ENCODE data around the gene GAPVD1. TPM values are rescaled to one million over a fixed set of nuclear protein-coding genes. Genes with fewer than 3 reads are reported as not detected.

The GAPVD1 gene
- total and polyA plus RNA-seq, 10 of the 15 experiments (the other 5 are each of a cell fraction or from before 2014, with no cell fraction given), result 4.3 to 36.6 (median 25.9) TPM

DNA sequence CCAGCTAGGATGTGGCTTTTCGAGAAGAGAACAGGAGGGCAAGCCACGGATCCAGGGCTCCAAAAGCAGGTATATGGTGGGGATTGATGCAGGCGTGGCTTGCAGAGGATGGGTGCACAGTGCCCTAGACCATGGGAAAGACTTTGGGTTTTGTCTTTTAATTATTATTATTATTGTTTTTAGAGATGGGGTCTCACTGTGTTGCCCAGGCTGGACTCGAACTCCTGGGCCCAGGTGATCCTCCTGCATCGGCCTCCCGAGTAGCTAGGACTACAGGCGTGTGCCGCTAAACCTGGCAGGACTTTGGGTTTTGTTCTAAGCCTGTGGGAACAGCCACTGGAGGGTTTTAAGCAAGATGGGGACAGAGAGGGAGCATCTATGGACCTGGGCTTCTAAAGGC lies 152.0 kb downstream of the GAPVD1 start:
- ATAC-seq (no peak), FAIRE-seq (no peak), DNase-seq (ENCODE audit: low read depth, low spot score) (no peak)
- Histone ChIP-seq H2AFZ (ENCODE audit: control insufficient read depth, low read depth, low read length) (no peak overlapping the region), H3K27ac (ENCODE audit: control insufficient read depth, insufficient read depth) (no peak overlapping the region), H3K4me3 (no peak overlapping the region), H4K20me1 (ENCODE audit: control insufficient read depth, insufficient read depth) (no peaks in the 10 kb centered on the region; the same call in 1 of the 2 replicates), H3K36me3 (ENCODE audit: control insufficient read depth in 2 of 2, insufficient read depth in 2 of 2, low read length in 1 of 2) (no peaks in the 10 kb centered on the region), H3K4me1 (ENCODE audit: control insufficient read depth, insufficient read depth, low read length) (peaks cover 6% of the 10 kb centered on the region), H3K9me3 (replicated peaks; ENCODE audit: control insufficient read depth, insufficient read depth, low read length) (no peaks in the 10 kb centered on the region; the same call in 2 of the 3 replicates), H3K79me2 (ENCODE audit: control insufficient read depth, insufficient read depth, low read length) (no peaks in the 10 kb centered on the region), H3K27me3 (replicated peaks in 1 of 2; ENCODE audit: control insufficient read depth in 2 of 2, insufficient read depth in 2 of 2, low read length in 1 of 2) (no peaks in the 10 kb centered on the region), H3K9ac (ENCODE audit: control insufficient read depth, insufficient read depth, low read length) (no peak overlapping the region), H3K4me2 (ENCODE audit: control insufficient read depth, insufficient read depth) (no peak overlapping the region)
- in situ Hi-C loops (cut with MboI), result no loop called here
- ChIA-PET SMC1A (ENCODE audit: uncharacterized antibody, unreplicated experiment) (interaction anchor here (1.0 to 1.9 kb wide), 2 partner anchors 13 to 1078 kb away, joined by 3 to 4 read pairs; no protein-coding TSS in a partner anchor), RAD21 (ENCODE audit: unreplicated experiment) (no interaction called here), POLR2A (no interaction called here), CTCF (no interaction called here)
- no TSS peak for BruUV-seq (replicated peaks)
- 60% methylated on average over 8 of the region's 8 CpGs for WGBS (ENCODE audit: insufficient coverage, insufficient replicate concordance, low lambda C conversion rate, missing lambda C conversion rate)
- intact Hi-C loops (cut with micrococcal nuclease; ENCODE audit: unreplicated experiment), result no loop called here
- TF ChIP-seq CBX5 (IDR thresholded peaks at IDR 0.05; ENCODE audit: low read depth) (no peak), CEBPB (IDR thresholded peaks at IDR 0.05; ENCODE audit: borderline replicate concordance in 1 of 2, low read depth in 2 of 2, low read length in 2 of 2) (no peak), POU2F2 (IDR thresholded peaks at IDR 0.05; ENCODE audit: borderline replicate concordance, low read depth, low read length) (no peak), KDM1A (IDR thresholded peaks at IDR 0.05; ENCODE audit: borderline replicate concordance) (no peak), RFX5 (IDR thresholded peaks at IDR 0.05; ENCODE audit: low read depth, low read length) (no peak), HDGF (IDR thresholded peaks at IDR 0.05) (no peak), SIN3A (IDR thresholded peaks at IDR 0.05; ENCODE audit: low read depth, low read length) (no peak), SP1 (IDR thresholded peaks at IDR 0.05; ENCODE audit: low read depth, low read length) (no peak), STAT3 (IDR thresholded peaks at IDR 0.05; ENCODE audit: low read depth, low read length) (no peak), POLR2A (IDR thresholded peaks at IDR 0.05; ENCODE audit: low read depth, low read length) (no peak), SIX5 (IDR thresholded peaks at IDR 0.05; ENCODE audit: low read depth, low read length, severe bottlenecking) (no peak), BMI1 (IDR thresholded peaks at IDR 0.05; ENCODE audit: borderline replicate concordance) (no peak)
- TF ChIP-seq, protein P1, sequence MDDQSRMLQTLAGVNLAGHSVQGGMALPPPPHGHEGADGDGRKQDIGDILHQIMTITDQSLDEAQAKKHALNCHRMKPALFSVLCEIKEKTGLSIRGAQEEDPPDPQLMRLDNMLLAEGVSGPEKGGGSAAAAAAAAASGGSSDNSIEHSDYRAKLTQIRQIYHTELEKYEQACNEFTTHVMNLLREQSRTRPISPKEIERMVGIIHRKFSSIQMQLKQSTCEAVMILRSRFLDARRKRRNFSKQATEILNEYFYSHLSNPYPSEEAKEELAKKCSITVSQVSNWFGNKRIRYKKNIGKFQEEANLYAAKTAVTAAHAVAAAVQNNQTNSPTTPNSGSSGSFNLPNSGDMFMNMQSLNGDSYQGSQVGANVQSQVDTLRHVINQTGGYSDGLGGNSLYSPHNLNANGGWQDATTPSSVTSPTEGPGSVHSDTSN (IDR thresholded peaks at IDR 0.05; ENCODE audit: insufficient replicate concordance, low read depth, low read length), result no peak
- TF ChIP-seq, protein P2, sequence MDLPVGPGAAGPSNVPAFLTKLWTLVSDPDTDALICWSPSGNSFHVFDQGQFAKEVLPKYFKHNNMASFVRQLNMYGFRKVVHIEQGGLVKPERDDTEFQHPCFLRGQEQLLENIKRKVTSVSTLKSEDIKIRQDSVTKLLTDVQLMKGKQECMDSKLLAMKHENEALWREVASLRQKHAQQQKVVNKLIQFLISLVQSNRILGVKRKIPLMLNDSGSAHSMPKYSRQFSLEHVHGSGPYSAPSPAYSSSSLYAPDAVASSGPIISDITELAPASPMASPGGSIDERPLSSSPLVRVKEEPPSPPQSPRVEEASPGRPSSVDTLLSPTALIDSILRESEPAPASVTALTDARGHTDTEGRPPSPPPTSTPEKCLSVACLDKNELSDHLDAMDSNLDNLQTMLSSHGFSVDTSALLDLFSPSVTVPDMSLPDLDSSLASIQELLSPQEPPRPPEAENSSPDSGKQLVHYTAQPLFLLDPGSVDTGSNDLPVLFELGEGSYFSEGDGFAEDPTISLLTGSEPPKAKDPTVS (IDR thresholded peaks at IDR 0.05; ENCODE audit: low read depth, low read length), result no peak
- TF ChIP-seq, protein P3, sequence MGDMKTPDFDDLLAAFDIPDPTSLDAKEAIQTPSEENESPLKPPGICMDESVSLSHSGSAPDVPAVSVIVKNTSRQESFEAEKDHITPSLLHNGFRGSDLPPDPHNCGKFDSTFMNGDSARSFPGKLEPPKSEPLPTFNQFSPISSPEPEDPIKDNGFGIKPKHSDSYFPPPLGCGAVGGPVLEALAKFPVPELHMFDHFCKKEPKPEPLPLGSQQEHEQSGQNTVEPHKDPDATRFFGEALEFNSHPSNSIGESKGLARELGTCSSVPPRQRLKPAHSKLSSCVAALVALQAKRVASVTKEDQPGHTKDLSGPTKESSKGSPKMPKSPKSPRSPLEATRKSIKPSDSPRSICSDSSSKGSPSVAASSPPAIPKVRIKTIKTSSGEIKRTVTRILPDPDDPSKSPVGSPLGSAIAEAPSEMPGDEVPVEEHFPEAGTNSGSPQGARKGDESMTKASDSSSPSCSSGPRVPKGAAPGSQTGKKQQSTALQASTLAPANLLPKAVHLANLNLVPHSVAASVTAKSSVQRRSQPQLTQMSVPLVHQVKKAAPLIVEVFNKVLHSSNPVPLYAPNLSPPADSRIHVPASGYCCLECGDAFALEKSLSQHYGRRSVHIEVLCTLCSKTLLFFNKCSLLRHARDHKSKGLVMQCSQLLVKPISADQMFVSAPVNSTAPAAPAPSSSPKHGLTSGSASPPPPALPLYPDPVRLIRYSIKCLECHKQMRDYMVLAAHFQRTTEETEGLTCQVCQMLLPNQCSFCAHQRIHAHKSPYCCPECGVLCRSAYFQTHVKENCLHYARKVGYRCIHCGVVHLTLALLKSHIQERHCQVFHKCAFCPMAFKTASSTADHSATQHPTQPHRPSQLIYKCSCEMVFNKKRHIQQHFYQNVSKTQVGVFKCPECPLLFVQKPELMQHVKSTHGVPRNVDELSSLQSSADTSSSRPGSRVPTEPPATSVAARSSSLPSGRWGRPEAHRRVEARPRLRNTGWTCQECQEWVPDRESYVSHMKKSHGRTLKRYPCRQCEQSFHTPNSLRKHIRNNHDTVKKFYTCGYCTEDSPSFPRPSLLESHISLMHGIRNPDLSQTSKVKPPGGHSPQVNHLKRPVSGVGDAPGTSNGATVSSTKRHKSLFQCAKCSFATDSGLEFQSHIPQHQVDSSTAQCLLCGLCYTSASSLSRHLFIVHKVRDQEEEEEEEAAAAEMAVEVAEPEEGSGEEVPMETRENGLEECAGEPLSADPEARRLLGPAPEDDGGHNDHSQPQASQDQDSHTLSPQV (IDR thresholded peaks at IDR 0.05), result no peak
- TF ChIP-seq, protein P4, sequence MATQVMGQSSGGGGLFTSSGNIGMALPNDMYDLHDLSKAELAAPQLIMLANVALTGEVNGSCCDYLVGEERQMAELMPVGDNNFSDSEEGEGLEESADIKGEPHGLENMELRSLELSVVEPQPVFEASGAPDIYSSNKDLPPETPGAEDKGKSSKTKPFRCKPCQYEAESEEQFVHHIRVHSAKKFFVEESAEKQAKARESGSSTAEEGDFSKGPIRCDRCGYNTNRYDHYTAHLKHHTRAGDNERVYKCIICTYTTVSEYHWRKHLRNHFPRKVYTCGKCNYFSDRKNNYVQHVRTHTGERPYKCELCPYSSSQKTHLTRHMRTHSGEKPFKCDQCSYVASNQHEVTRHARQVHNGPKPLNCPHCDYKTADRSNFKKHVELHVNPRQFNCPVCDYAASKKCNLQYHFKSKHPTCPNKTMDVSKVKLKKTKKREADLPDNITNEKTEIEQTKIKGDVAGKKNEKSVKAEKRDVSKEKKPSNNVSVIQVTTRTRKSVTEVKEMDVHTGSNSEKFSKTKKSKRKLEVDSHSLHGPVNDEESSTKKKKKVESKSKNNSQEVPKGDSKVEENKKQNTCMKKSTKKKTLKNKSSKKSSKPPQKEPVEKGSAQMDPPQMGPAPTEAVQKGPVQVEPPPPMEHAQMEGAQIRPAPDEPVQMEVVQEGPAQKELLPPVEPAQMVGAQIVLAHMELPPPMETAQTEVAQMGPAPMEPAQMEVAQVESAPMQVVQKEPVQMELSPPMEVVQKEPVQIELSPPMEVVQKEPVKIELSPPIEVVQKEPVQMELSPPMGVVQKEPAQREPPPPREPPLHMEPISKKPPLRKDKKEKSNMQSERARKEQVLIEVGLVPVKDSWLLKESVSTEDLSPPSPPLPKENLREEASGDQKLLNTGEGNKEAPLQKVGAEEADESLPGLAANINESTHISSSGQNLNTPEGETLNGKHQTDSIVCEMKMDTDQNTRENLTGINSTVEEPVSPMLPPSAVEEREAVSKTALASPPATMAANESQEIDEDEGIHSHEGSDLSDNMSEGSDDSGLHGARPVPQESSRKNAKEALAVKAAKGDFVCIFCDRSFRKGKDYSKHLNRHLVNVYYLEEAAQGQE (IDR thresholded peaks at IDR 0.05; ENCODE audit: low read depth, low read length), result no peak

All from GM12878 (cell line).